Liver (tissue), 9 donors: ENCODE data around the gene CYP20A1. TPM values are rescaled to one million over a fixed set of nuclear protein-coding genes. Genes with fewer than 3 reads are reported as not detected.

Source experiments
- DNase-seq: peaks from one replicate; pipeline ENCODE4 v3.0.0-alpha.2; 2017; ENCODE audit warnings: low spot score
- H3K27ac ChIP-seq, 2 donors: one replicate each; pipeline ENCODE4 v1.7.0; 2013; ENCODE audit warnings: inconsistent platforms in 2 of 2, low read length in 2 of 2, control low read depth in 1 of 2, low read depth in 1 of 2, mild to moderate bottlenecking in 1 of 2
- H3K27me3 ChIP-seq, 4 donors: one replicate each; pipeline versions ENCODE4 v1.6.1 to v1.7.0; 2013; ENCODE audit warnings: low read length in 3 of 4, inconsistent platforms in 1 of 4, mild to moderate bottlenecking in 1 of 4, moderate library complexity in 1 of 4; ENCODE audit not compliant: control insufficient read depth in 4 of 4, insufficient read depth in 4 of 4
- H3K36me3 ChIP-seq, 4 donors: one replicate each; pipeline versions ENCODE4 v1.6.1 to v1.7.0; 2013; ENCODE audit warnings: low read length in 3 of 4, mild to moderate bottlenecking in 3 of 4, low read depth in 1 of 4, moderate library complexity in 1 of 4; ENCODE audit not compliant: control insufficient read depth in 4 of 4, insufficient read depth in 3 of 4
- H3K4me1 ChIP-seq, 4 donors: one replicate each; pipeline versions ENCODE4 v1.6.1 to v1.7.0; 2013; ENCODE audit warnings: low read length in 3 of 4, mild to moderate bottlenecking in 3 of 4, moderate library complexity in 1 of 4; ENCODE audit not compliant: control insufficient read depth in 4 of 4, insufficient read depth in 4 of 4
- H3K4me3 ChIP-seq, 3 donors: one replicate each; pipeline versions ENCODE4 v1.6.1 to v1.7.0; 2013; ENCODE audit warnings: low read length in 3 of 3, control low read depth in 1 of 3, low read depth in 1 of 3, mild to moderate bottlenecking in 1 of 3
- H3K9ac ChIP-seq, 2 donors: one replicate each; pipeline ENCODE4 v1.7.0; 2013; ENCODE audit warnings: low read length in 2 of 2, mild to moderate bottlenecking in 2 of 2, moderate library complexity in 2 of 2, control low read depth in 1 of 2, low read depth in 1 of 2
- H3K9me3 ChIP-seq, 4 donors: one replicate each; pipeline versions ENCODE4 v1.6.1 to v1.7.0; 2013; ENCODE audit warnings: low read length in 3 of 4; ENCODE audit not compliant: control insufficient read depth in 4 of 4
- ATF3 ChIP-seq: IDR thresholded peaks from 2 replicates; pipeline ENCODE4 v1.6.1; 2016; ENCODE audit warnings: antibody characterized with exemption
- CTCF ChIP-seq: fragments of 150-350 bp; IDR thresholded peaks from 2 replicates; pipeline ENCODE4 v1.5.1; 2017; ENCODE audit warnings: improper control_type of control experiment, low read depth, low read length; ENCODE audit not compliant: missing input control
- EGR1 ChIP-seq, 2 donors: IDR thresholded peaks; 2 replicates each; pipeline ENCODE4 v1.6.1; 2016 to 2018; ENCODE audit warnings: antibody characterized with exemption in 2 of 2, low read depth in 2 of 2
- FOXA1 ChIP-seq: IDR thresholded peaks from 2 replicates; pipeline ENCODE4 v1.6.1; 2016; ENCODE audit warnings: antibody characterized with exemption
- FOXA2 ChIP-seq: IDR thresholded peaks from 2 replicates; pipeline ENCODE4 v1.6.1; 2016; ENCODE audit warnings: antibody characterized with exemption
- GABPA ChIP-seq, 2 donors: IDR thresholded peaks in 1 of 2; conservative IDR thresholded peaks in 1 of 2; 2 replicates each; pipeline ENCODE4 v1.6.1; 2016; ENCODE audit warnings: antibody characterized with exemption in 2 of 2, mild to moderate bottlenecking in 1 of 2, moderate library complexity in 1 of 2
- HNF4A ChIP-seq, 2 donors: conservative IDR thresholded peaks; 2 replicates each; pipeline ENCODE4 v1.6.1; 2016; ENCODE audit warnings: antibody characterized with exemption in 2 of 2, mild to moderate bottlenecking in 2 of 2
- HNF4G ChIP-seq: IDR thresholded peaks from 2 replicates; pipeline ENCODE4 v1.6.1; 2016; ENCODE audit warnings: antibody characterized with exemption
- JUND ChIP-seq, 2 donors: IDR thresholded peaks; 2 replicates each; pipeline ENCODE4 v1.6.1; 2016; ENCODE audit warnings: antibody characterized with exemption in 2 of 2
- MAX ChIP-seq: IDR thresholded peaks from 2 replicates; pipeline ENCODE4 v1.6.1; 2016; ENCODE audit warnings: antibody characterized with exemption
- NR2F2 ChIP-seq: IDR thresholded peaks from 2 replicates; pipeline ENCODE4 v1.6.1; 2016; ENCODE audit warnings: antibody characterized with exemption
- RAD21 ChIP-seq, 2 donors: IDR thresholded peaks; 2 replicates each; pipeline ENCODE4 v1.6.1; 2016; ENCODE audit warnings: antibody characterized with exemption in 2 of 2, mild to moderate bottlenecking in 2 of 2
- REST ChIP-seq: IDR thresholded peaks from 2 replicates; pipeline ENCODE4 v1.6.1; 2016; ENCODE audit warnings: antibody characterized with exemption, mild to moderate bottlenecking
- RXRA ChIP-seq, 2 donors: IDR thresholded peaks; 2 replicates each; pipeline ENCODE4 v1.6.1; 2017 to 2018; ENCODE audit warnings: antibody characterized with exemption in 2 of 2, mild to moderate bottlenecking in 1 of 2
- SP1 ChIP-seq: IDR thresholded peaks from 2 replicates; pipeline ENCODE4 v1.6.1; 2018; ENCODE audit warnings: antibody characterized with exemption, mild to moderate bottlenecking
- TAF1 ChIP-seq: conservative IDR thresholded peaks from 2 replicates; pipeline ENCODE4 v1.6.1; 2016; ENCODE audit warnings: antibody characterized with exemption, mild to moderate bottlenecking
- YY1 ChIP-seq: IDR thresholded peaks from 2 replicates; pipeline ENCODE4 v1.6.1; 2016; ENCODE audit warnings: antibody characterized with exemption, mild to moderate bottlenecking
- ZBTB33 ChIP-seq: IDR thresholded peaks from 2 replicates; pipeline ENCODE4 v1.6.1; 2016; ENCODE audit warnings: antibody characterized with exemption
- WGBS: extraction: QIAGEN DNeasy Blood & Tissue Kit; methylation state at CpG from one replicate; pipeline ENCODE4 v1.1.7; 2013; 5-methylcytosine and 5-hydroxymethylcytosine counted together
- polyA plus RNA-seq, 2 donors: library from polyadenylated mRNA; stranded (reverse) in 1 of 2; unstranded in 1 of 2; fragments of 200-250 nt in 1 of 2; fragments of >200 nt in 1 of 2; fragmentation: Nextera tagmentation in 1 of 2; extraction: Ambion mirVana in 1 of 2; gene quantifications; one replicate each; pipeline versions ENCODE4 v1.2.1 to v1.2.3, GENCODE V29; 2013 to 2015
- total RNA-seq, 2 donors: library from RNA; depleted of rRNA; stranded (reverse); fragments of >200 nt; gene quantifications; one replicate each; pipeline ENCODE4 v1.2.3, GENCODE V29; 2014
- donor health status: healthy.
- donor health status: healthy.
- donor health status: healthy.
- donor health status: healthy.
- donor health status: healthy.

The CYP20A1 gene
- total and polyA plus RNA-seq, 4 donors: 5.0 to 22.7 (median 16.1) TPM

- Histone ChIP-seq H3K9ac (no peak overlapping the region), H3K9me3 (no peaks in the 10 kb centered on the region), H3K27me3 (no peaks in the 10 kb centered on the region), H3K36me3 (peaks cover 0 to 24% (median 12%) of the 10 kb centered on the region in 4 donors), H3K4me1 (no peaks in the 10 kb centered on the region), H3K4me3 (no peak overlapping the region), H3K27ac (no peak overlapping the region)
- no peak for DNase-seq
- TF ChIP-seq RXRA (IDR thresholded peaks at IDR 0.05): no peak
- no peak for TF ChIP-seq REST
- no peak for TF ChIP-seq EGR1 (IDR thresholded peaks at IDR 0.05; ENCODE audit: low read depth in 2 of 2)
Observed at GRCh38 chr2:203200866-203201265, 38.0 kb upstream of the CYP20A1 start.

- Histone ChIP-seq H3K27me3 (no peaks in the 10 kb centered on the region), H3K27ac (no peak overlapping the region), H3K4me3 (no peak overlapping the region), H3K9ac (peak overlapping the region in 1 of 2 donors; percentile 22), H3K9me3 (no peaks in the 10 kb centered on the region), H3K4me1 (no peaks in the 10 kb centered on the region), H3K36me3 (peaks cover 1 to 25% (median 12%) of the 10 kb centered on the region in 4 donors)
- DNase-seq: no peak
- TF ChIP-seq FOXA2 (no peak), RAD21 (IDR thresholded peaks at IDR 0.05) (no peak), HNF4A (conservative IDR thresholded peaks at IDR 0.05) (no peak), FOXA1 (no peak), REST (no peak), HNF4G (no peak), TAF1 (no peak), CTCF (no peak), RXRA (IDR thresholded peaks at IDR 0.05) (no peak), NR2F2 (no peak), YY1 (no peak), EGR1 (IDR thresholded peaks at IDR 0.05; ENCODE audit: low read depth in 2 of 2) (no peak), GABPA (IDR thresholded peaks at IDR 0.05 in 1 of 2, conservative IDR thresholded peaks at IDR 0.05 in 1 of 2) (no peak), ATF3 (no peak), JUND (IDR thresholded peaks at IDR 0.05) (no peak), MAX (no peak), ZBTB33 (no peak), SP1 (no peak)
- 94% methylated on average over 5 of the region's 5 CpGs for WGBS
Observed at GRCh38 chr2:203201426-203201825, 37.4 kb upstream of the CYP20A1 start.
